GM19023 (cell line): Measurements from ENCODE around the gene PLEKHG4B.
"Not testable (repeated sequence)": the region's sequence is repeated elsewhere in the genome, so short reads cannot be mapped to it uniquely, and the experiment has no call there.

Source experiments
- ATAC-seq: cut with Tn5 transposase; IDR thresholded peaks from one replicate; pipeline ENCODE4 v1.9.1; 2021; ENCODE audit warnings: mild to moderate bottlenecking, moderate library complexity; ENCODE audit not compliant: unreplicated experiment

The PLEKHG4B gene

DNA sequence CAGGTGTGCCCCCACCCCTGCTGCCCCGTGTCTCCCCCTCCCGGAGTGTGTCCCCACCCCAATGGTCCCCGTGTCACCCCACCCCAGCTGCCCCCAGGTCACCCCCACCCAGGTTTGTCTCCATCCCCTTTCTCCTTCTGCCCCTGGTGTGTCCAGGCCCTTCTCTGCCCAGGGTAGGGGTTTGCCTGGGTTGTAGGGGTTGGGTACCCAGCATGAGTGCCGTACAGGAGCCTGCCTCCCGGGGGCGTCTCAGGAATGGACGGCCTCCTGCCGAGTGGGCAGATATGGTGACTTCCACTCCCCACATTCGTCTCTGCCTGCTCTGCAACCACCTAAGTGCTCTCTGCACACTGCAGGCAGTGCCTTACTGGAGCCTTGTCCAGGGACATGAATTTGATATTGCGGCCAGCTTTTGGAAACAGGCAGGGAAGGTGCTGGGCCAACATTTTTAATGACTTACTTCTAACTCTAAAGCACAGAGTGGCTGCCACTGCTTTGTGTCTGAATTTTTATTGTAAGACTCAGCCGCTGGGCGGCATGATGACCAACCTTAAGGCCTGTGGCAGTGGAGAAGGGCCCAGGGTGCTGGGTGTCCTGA, 106.0 kb downstream of the PLEKHG4B start:
- ATAC-seq = no peak

DNA sequence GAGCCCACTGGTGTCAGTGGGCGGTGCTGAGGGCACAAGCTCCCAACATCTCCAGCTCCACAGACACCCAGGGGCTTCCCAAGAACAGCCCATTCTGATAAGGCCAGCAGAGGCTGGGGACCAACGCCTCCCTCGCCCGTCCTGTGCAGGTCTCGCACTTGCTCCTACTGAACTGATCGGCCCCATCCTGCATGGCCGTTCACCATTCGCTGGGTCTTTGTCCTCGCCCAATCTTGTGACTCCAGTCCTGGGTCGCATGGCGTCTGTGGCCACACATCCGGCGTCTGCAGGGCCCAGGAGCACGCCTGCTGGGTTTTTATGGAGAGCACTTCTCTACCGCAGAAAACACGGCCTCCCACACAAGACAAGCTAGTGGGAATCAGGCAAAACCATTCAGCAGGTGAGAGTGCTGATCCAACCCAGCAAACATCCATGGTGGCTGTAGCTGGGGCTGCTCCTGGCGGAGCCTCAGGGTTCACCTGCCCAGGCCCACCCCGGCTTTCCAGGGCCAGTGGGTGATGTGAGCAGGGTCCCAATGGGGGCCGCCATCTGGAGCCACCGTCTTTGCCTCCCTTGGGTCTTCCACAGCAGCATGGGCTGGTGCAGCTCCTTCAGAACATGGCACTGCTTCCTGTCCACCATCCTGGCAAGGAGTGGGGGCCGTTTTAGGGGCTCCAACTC, 106.7 kb downstream of the PLEKHG4B start:
- ATAC-seq = no peak

DNA sequence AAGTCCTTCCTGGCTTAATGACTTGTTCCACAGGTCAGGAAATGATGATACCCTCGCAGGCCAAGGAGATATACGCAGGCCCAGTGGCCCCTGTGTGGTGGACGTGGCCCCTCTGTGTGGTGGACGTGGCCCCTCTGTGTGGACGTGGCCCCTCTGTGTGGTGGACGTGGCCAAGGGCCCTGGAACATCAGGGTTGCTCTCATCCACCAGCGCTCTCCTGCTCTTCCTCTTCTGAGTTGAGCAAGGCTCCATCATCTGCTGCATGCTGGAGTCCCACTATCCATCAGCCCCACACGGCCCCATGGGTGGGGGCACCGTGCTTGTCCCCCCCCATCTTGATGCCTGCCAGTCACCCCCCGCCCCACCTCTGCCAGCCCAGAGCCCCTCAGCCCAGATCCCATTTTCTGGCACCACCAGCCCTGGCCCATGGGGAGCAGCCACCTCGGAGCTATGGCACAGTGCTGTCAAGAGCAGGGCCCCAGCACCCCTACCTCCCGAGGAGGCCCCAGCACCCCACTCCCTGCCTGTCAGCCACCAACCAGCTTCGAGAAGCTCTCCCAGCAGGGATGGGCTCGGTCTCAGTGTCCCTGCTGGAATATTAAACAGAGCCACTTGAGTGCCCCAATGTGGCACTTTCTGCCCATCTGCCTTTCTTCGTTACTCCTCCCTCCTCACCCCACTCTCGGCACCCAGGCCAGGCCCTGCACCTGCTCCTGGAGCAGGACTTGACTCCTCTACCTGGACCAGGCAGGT, 107.4 kb downstream of the PLEKHG4B start:
- ATAC-seq = no peak

DNA sequence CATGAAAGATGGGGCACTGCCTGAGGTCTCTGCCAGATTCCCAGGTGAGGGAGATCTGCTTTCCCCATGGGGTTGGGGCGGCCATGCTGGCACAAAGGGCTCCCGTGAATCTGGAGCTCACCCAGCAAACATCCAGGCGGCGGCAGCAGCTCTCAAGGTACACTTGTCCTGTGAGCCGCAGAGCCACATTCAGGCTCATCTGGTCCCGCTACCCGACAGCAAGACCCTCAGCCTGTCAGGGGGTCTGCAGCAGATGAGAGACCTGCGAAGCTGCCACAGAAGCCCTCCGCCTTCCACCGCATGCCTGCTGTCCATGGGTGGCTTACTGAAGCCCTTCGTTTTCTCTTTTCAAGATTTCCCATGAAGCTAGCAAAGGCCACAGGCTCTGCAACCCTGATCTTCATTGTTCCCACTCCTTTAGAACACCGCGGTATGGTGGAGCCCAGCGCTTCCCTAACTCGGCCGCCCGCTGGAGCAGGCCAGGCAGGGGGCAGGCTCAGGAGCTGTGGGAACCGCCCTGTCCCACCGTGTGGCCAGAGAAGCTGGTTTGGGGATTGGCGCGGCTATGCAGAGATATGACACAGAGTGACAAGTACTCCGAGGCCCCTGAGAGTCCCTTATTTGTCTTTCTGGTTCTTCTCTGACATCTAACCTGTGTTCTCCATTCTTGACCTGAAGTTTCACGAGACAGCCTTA, 108.1 kb downstream of the PLEKHG4B start:
- ATAC-seq = no peak

DNA sequence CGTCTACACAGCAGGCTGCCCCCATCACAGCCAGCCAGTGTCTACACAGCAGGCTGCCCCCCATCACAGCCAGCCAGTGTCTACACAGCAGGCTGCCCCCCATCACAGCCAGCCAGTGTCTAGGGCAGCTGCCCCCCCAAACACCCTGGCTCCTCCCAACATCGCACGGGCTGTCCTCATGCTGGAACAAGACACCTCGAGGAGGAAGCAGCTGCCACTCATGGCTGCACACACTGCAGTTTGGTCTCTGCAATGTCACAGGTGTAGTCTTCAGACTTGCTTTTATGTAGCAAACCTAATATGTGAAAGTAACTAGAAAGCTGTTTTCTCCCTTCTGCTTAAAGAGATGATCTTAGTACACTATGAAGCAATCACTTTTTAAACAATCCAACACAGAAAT, 109.0 kb downstream of the PLEKHG4B start:
- ATAC-seq = no peak

DNA sequence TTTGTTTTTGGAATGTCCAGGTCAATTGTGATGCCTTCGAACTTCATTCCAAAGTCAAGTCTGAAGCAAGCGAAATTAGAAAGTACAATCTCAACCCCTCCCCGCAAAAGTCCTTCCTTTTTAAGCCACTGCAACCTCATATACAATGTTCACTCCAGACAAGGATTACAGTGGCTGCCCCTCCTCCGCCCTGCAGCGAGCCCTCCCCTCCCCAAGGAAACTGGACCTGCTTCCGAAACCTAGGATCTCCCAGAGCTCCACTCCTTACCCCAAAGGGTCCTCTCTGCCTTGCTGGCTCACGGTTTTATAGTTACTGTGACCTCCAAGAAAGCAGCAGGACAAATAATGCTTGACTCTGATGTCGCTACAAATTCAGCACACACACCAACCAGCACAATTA, 109.7 kb downstream of the PLEKHG4B start:
- no peak for ATAC-seq

DNA sequence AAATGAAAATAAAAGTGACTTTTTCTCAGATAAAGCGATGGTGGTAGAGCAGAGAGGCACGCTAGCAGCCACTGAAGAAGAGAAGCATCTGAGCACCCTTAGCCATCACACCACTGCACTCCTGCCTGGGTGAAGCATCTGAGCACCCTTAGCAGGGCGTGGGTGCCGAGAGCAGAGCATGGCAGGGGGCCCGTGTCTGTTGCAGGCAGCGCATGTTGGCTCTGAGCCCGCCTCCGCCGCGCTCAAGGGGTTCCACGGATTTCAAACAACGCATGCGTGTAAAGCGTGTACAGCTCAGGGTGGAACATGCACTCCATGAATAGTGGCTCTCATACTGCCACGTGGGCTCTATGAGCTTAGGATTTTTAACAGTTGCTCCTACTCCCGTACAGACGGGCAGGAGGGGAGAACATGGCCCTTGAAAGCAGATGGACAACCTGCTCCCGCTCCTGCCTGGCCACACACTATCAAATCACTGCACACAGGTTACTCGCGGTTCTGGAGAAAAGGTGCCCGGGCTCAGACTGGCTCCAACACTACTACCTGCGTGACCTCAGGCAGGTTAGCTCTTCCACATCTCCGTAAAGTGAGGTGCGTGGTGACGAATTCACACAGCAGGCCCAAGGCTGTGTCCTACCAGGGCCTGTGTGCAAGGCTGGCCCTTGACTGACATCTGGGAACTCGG, 111.4 kb downstream of the PLEKHG4B start:
- ATAC-seq = no peak

DNA sequence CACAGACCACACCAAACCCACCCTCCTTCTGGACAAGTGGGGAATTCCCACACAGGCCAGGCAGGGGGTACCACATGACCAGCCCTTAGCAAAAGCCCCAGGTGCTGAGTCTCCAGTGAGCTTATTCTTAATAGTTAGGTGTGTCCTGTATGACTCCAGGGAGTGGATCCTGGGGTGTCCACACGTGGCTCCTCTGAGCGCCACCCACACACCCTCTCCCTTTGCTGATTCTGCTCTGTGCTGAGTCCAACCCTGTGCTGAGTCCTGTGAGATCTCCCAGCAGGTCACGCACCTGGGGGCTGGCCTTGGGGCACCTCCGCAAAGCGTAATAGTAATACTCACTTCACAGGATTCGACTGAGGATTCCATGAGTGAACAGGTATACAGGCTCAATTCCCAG, 112.0 kb downstream of the PLEKHG4B start:
- ATAC-seq = no peak

DNA sequence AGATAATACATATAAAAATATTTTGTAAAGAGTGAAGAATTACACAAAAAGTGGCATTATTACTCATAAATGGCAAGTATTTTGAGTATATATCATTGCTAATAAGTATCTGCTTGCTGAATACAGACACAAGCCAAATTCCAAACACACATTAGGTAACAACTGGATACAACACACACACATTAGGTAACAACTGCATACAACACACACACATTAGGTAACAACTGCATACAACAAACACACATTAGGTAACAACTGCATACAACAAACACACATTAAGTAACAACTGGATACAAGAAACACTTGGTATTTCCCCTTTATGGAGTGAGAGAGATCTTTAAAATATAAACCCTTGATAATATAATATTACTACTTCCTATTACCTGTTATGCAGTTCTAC, 112.5 kb downstream of the PLEKHG4B start:
- ATAC-seq = no peak

DNA sequence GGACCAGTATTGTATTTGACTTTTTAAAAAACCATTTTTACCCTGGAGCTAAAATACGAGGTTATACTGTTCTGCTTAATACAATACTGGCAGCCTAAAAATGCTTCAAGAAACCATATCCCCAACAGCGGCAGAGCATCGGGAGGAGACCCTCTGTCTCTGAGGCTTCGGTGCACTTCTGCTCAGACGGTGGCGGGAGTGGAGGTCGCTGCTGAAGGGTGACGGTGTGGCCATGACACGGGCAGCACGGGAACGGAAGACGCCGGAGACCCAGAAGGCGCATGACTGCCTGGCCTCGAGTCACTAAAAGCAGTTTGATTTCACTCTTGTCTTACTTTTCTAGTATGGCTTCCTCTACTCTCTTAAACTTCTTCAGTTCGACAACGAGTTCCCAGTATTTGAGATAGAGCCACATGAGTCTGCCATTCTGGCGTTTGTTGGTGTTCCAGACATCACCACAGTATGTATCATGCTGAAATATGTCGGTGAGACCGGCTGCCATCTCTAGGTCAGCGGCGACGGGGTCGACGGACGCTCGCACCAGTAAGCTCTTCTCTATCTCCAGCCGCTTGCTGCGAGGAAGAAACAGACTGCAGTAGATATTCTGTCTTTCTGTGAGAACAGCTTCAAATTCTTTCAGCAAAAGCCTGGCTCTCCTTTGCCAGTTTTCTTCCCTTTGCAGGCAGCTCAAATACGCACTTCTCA, 113.2 kb downstream of the PLEKHG4B start:
- ATAC-seq = no peak

DNA sequence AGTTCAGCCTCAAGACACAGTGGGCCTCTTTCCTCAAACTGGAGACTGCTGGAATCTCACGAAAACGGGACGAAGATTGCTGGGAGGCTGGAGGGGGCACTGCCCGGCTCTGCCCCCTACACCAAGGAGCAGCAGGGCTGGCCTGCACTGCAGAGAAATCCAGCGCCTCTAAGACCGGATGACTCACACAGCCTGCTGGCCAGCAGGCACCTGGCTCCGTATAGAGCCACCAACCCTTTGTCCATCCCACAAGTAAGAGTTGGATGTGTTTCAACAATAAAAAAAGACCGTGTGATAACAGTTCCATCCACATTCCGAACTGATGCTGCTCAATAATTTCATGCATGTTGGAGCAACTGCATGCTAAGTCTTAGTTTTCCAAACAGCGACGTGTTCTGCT, 114.4 kb downstream of the PLEKHG4B start:
- no peak for ATAC-seq

DNA sequence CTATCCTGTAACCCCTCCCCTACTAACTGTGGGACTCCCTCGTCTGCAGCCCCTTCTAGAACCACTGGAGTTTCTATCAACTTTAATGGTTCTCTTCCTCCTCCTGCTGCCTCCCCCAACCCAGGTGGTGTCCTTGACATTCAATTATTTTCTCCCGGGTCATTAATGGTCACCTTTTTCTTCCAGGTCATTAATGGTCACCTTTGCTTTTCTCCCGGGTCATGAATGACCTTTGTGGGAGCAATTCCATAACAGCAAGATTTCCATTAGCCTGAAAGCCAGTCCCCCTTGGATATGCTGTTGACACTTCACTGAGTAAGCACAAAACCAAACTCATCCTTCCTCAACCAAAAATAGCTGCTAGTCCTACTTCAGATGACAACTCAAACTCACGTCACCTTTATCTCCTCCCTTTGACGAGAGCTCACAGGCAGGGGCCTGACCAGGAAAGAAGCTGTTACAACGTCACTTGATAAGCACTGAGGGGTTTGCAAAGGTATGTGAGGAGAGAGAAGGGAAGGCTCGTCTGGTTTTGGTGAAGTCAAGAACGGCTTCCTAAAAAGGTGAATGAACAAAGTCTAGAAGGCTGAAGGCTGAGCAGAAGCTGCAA, 115.1 kb downstream of the PLEKHG4B start:
- no peak for ATAC-seq

DNA sequence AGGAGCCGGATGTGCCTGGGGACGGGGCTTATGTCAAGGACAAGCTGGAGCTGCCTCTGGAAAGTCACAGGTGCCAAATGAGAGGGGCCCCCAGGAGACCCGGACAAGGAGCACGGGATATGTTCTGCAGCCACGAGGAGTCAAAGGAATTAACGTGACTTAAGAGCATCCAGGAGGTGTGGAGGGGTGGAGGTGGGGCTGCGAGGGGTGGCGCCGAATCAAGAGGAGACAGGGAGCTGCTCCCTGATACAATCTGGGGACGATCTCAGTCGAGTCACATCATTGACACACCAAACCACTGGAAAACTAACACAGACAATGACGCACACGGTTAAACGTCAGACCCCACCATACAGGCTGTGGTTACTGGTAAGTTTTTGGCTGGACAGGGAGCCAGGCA, 115.6 kb downstream of the PLEKHG4B start:
- ATAC-seq = no peak

DNA sequence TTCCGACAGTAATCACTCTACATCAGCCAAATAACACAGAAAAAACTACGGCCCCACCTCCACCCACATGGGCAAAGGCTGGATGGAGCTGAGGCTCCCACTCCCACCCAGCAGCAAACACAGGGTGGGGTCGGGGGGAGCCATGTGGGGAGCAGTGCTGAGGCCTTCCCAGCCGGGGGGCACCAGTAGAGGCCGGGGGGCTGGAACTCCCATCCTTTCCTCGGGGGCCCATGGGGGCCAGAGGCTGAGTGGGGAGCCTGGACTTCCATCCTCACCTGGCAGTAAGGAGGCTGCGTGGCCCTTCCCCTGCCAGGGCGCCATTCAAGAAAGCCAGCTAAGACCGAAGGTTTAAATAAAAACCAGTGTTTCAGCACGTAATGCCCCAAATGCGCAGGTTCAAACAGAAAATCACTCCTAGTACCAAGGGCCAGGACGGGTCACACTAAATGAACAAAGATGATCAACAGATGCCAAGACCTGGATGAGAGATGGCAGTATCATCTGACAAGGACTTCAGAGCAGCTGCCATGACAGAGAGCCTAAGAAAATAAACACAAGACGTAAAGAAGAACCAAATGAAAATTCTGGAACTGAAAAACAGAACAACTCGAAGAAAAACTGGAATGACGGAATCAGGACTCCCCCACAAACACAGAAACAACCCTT, 116.6 kb downstream of the PLEKHG4B start:
- ATAC-seq = no peak

DNA sequence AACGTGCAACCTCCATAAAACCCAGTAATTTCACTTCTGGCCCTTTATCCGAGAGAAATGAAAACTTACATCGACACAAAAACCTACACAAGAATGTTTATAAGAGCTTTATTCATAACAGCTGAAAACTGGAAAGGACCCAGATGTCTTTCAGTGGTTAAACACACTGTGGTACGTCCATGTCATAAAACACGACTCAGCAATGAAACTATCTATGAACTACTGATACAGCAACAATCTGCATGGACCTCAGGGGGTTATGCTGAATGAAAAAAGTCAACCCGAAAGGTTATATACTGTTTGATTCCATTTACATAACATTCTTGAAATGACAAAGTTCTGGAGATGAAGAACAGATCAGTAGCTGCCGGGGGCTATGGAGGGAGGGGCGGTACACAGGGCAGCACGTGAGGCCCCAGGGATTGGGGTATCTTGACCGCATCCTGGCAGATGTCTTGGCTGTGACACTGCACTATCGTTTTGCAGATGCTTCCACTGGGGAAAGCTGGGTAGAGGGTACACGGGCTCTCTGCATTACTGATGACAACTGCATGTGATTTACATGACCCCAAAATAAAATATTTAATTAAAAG, 121.9 kb downstream of the PLEKHG4B start:
- ATAC-seq = no peak

DNA sequence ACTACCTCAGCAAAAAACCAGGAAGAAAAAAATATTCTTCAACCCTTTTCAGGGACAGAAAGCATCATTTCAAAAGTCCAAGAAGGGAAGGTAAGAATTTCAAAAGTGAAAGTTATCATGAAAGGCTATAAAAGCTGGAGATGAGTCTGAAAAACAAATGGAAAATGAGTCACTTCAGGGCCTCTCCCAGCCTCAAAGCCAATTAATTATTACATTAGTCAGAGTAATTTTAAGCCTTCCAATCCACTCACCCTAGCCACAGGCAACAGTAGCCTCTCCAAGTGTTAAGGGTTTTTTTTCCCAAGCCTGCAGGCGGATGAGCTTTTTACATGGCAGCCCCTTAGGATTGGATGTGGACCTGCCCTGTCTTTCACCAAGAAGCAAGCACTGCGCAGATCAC, 123.3 kb downstream of the PLEKHG4B start:
- not testable (repeated sequence) for ATAC-seq

DNA sequence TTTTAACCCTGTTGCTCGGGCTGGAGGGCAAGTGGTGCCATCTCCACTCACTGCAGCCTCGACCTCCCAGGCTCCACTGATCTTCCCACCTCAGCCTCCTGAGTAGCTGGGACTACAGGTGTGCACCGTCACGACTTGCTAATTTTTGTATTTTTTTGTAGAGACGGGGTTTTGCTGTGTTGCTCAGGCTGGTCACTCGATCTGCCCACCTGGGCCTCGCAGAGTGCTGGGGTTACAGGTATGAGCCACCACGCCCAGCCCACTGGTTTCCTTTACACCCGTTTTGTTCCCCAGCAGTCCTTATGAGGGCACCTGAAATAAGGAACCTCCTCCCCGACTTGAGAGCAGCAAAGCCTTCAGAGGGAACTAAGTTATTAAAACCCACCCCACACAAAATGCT, 124.1 kb downstream of the PLEKHG4B start:
- not testable (repeated sequence) for ATAC-seq

DNA sequence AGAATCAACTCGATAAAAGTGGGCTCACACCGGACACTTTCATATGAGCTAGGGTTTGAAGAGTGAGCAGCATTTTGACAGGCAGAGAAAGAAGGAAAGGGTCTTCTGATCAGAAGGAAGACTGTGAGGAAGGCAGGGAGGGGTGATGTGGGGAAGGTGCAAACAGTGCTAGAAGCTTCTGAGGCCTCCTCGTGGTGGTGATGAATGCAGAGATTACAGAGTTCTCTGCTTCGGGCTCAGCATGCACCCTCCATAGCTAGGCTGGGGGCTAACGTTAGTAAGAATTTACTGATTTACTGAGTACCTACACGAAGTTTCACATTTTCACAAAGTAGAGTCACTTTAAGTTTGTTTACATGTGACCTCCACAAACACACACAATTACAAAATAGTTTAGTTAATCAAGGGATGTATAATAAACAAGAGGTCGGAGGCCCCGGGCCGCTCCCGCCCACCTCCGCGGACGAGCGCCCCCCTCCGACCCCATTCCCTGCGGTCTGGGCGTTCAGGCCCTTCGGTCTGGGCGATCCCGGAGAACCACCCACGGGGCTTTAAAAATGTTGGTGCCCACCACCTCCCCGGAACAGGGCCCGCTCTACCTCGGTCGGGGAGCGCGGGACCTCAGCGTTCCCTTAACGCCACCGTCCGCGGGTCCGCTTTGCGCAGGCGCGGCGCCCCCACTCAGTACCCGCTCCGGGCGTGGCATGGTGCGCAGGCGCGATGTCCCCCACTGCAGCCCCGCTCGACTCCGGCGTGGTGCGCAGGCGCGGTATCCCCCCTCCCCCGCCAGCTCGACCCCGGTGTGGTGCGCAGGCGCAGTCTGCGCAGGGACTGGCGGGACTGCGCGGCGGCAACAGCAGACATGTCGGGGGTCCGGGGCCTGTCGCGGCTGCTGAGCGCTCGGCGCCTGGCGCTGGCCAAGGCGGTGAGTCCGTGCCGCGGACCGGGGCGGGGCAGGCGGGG, 125.8 kb downstream of the PLEKHG4B start, which contains the start of the genes CCDC127 and SDHA:
TSS of gene CCDC127 (minus strand) at position 660 of the 963 bp plus-strand sequence. CDS start 1,304 bp downstream, outside the sequence.
TSS of gene SDHA (plus strand) at position 827 of the 963 bp plus-strand sequence. CDS start at position 863, 36 bp downstream.
- ATAC-seq = peak; percentile 80
